Kidney epithelial cell (primary cell): ENCODE results near the gene ZBTB32. TPM values are rescaled to one million over a fixed set of nuclear protein-coding genes. Genes with fewer than 3 reads are reported as not detected.
A peak's percentile ranks its signal among the peaks of the same experiment; 100 is the strongest.

Experiments used
- DNase-seq: peaks from one replicate; pipeline ENCODE4 v3.0.0-alpha.2; 2010; ENCODE audit warnings: low read depth
- H3K27me3 ChIP-seq: 2 replicates; pipeline ENCODE4 v1.6.0; 2011; ENCODE audit warnings: low read length; ENCODE audit not compliant: control insufficient read depth, insufficient read depth
- H3K36me3 ChIP-seq: 2 replicates; pipeline ENCODE4 v1.5.1; 2011; ENCODE audit warnings: low read length; ENCODE audit not compliant: control insufficient read depth, insufficient read depth
- H3K4me3 ChIP-seq: 2 replicates; pipeline ENCODE4 v1.5.1; 2011; ENCODE audit warnings: low read depth, mild to moderate bottlenecking, control low read depth, low read length
- CTCF ChIP-seq: IDR thresholded peaks from 2 replicates; pipeline ENCODE4 v1.5.1; 2011; ENCODE audit warnings: mild to moderate bottlenecking, moderate library complexity, low read length, control low read depth, inconsistent platforms; ENCODE audit not compliant: insufficient read depth, poor library complexity, severe bottlenecking
- total RNA-seq: library from RNA; depleted of rRNA; stranded (reverse); fragments of >200 nt; gene quantifications from 2 replicates; pipeline ENCODE4 v1.2.3, GENCODE V29; 2015

The ZBTB32 gene
- total RNA-seq, 1 donor from 2014 or later = not detected

- H3K36me3 ChIP-seq = no peaks in the 10 kb centered on the region
- H3K4me3 ChIP-seq = no peak overlapping the region
- DNase-seq = no peak
- H3K27me3 ChIP-seq = no peaks in the 10 kb centered on the region
- TF ChIP-seq CTCF = no peak
Measured at GRCh38 chr19:35692010-35692409, 12.3 kb upstream of the ZBTB32 start.

- no peak for DNase-seq
- no peaks in the 10 kb centered on the region for H3K27me3 ChIP-seq
- no peak for TF ChIP-seq CTCF
- no peak overlapping the region for H3K4me3 ChIP-seq
- H3K36me3 ChIP-seq = no peaks in the 10 kb centered on the region
Measured at GRCh38 chr19:35693422-35693821, 10.9 kb upstream of the ZBTB32 start.

GRCh38 chr19:35693835-35694599 is 10.3 kb upstream of the ZBTB32 start:
- TF ChIP-seq CTCF = peak; percentile 99
- H3K4me3 ChIP-seq = no peak overlapping the region
- no peaks in the 10 kb centered on the region for H3K36me3 ChIP-seq
- H3K27me3 ChIP-seq = no peaks in the 10 kb centered on the region
- DNase-seq = no peak

GRCh38 chr19:35695895-35696422 is 8.4 kb upstream of the ZBTB32 start:
- no peak for DNase-seq
- no peak for TF ChIP-seq CTCF
- H3K36me3 ChIP-seq = no peaks in the 10 kb centered on the region
- H3K27me3 ChIP-seq = no peaks in the 10 kb centered on the region
- no peak overlapping the region for H3K4me3 ChIP-seq

GRCh38 chr19:35696835-35697234 is 7.5 kb upstream of the ZBTB32 start:
- TF ChIP-seq CTCF = no peak
- H3K4me3 ChIP-seq = no peak overlapping the region
- H3K36me3 ChIP-seq = no peaks in the 10 kb centered on the region
- DNase-seq = no peak
- H3K27me3 ChIP-seq = no peaks in the 10 kb centered on the region
